Gastroesophageal sphincter (tissue), 3 donors: ENCODE measurements around the gene SHISAL1.

Experiments
- CTCF ChIP-seq, 4 experiments: fragments of 200-600 bp in 2 of 4; fragments of 450-650 bp in 2 of 4; sonication (generic) in 1 of 4; IDR thresholded peaks; one replicate each; pipeline ENCODE4 v1.5.1; 2017 to 2019; ENCODE audit warnings: antibody characterized with exemption in 4 of 4, mild to moderate bottlenecking in 2 of 4, moderate library complexity in 2 of 4
- EP300 ChIP-seq: sonication (generic); formaldehyde crosslinking; IDR thresholded peaks from one replicate; pipeline ENCODE4 v1.6.1; 2017; ENCODE audit warnings: antibody characterized with exemption, mild to moderate bottlenecking
- POLR2A ChIP-seq, 2 donors: fragments of 450-650 bp; IDR thresholded peaks; one replicate each; pipeline ENCODE4 v1.6.1; 2017; ENCODE audit warnings: antibody characterized with exemption in 2 of 2, mild to moderate bottlenecking in 2 of 2, moderate library complexity in 1 of 2
- POLR2AphosphoS5 ChIP-seq: sonication (generic); formaldehyde crosslinking; IDR thresholded peaks from one replicate; pipeline ENCODE4 v1.6.1; 2017; ENCODE audit warnings: antibody characterized with exemption

DNA sequence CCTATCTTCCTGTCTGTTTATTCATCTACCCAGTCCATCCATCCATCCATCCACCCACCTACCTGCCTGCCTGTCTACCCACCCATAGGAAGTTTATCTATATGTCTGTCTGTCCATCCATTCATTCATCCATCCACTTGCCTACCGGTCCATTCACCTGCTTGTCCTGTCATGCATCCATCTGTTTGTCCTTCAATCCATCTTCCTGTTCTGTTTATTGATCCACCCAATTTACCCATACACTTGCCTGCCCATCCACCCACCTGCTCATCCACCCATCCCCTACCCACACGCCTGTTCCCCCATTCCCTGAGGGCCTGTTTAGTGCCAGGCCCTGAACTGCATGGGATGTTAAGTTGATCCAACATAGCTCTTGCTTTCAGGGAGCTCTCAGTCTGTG is 113.6 kb downstream of the SHISAL1 start:
- TF ChIP-seq CTCF (IDR thresholded peaks at IDR 0.05) (no peak), POLR2AphosphoS5 (no peak), POLR2A (IDR thresholded peaks at IDR 0.05) (no peak), EP300 (no peak)
